ENCODE results near the gene ADAP1.

ADAP1 gene

DNA sequence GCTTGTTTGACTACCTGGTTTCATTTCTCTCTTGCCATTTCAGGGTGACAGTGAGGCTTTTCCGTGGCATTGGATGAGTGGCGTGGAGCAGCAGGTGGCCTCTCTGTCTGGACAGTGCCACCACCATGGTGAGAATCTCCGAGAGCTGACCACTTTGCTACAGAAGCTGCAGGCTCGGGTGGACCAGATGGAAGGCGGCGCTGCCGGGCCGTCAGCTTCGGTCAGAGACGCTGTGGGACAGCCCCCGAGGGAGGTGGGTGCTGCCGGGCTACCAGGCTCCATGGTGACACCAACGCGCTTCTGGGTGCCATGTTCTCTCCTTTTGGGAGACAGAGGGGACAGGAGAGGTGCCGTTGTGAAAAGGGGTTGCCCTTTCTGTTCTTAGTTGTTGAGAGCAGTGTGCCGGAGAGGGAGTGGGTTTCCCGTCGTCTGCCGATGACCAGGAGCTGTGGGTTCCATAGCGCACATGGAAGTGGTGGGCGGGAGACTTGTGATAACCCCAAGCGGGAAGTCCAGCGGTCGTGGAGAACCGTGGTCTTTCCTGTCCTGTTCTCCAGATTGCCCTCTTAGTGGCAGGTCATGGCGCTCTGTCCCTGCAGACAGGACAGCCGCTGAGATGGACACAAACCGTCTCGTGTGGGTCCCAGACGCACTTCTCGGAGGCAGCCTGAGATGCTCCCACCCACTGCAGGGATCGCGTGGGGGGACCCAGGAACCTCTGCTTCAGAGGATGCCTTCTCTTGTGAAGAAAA, 100.9 kb downstream of the ADAP1 start:
- DNase-seq = no peak

DNA sequence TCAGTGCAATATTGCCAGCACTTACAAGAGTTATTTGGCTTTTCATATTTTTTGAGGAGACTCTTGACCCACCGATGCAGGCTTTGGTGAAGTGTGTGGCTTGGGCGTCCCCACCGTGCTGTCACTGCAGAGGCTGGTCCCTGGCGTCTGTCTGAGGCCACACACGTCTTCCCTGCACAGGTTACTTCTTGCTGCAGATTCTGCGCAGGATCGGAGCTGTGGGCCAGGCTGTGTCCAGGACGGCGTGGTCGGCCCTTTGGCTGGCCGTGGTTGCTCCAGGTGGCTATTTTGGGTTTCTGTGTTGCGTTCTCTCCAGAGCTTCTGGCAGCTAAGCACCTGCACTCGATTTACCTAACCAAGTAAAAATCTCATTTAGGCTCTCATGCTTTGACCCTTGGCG, 103.3 kb downstream of the ADAP1 start:
- no peak for DNase-seq

DNA sequence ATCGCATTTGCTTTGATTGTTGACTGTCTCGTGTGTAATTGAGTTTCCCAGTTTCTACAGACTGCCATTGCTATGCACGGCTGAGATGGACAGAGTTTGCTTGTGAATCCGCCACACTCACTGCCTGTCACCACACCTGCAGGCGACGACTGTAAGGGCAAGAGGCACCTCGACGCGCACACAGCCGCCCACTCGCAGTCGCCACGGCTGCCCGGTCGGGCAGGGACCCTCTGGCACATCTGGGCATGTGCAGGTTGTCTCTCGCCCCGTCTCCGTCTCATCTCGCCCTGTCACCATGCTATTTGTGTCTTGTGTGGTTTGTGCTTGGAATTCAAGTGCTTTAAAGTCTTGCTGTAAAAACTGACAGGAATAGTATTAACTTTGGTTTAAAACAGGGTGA, 104.7 kb downstream of the ADAP1 start:
- DNase-seq = no peak

DNA sequence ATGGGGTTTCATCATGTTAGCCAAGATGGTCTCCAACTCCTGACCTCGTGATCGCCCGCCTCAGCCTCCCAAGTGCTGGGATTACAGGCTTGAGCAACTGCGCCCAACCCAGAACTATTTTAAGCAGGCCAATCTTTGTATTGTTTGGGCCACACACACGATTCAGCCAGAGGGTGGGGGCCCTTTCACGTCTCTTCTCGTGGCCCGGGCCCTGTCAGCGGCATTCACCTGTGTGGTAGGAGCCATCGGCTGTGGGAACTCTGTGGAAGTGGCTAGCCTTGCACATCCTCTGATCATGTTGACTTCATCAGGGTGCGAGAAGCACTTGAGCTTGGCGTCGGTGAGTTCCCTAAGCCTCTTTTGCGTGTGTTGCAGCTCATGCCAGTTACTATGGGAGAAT, 105.3 kb downstream of the ADAP1 start:
- DNase-seq = no peak

Data from stimulated activated naive CD4-positive, alpha-beta T cell treated with Interleukin-2 at 50 U/mL for 16 hours (primary cell).